ENCODE data around the gene USH2A.

- TF ChIP-seq EZH2 (IDR thresholded peaks at IDR 0.05): no peak
- TF ChIP-seq EZH2phosphoT487 (IDR thresholded peaks at IDR 0.05): no peak
- TF ChIP-seq, protein P1, sequence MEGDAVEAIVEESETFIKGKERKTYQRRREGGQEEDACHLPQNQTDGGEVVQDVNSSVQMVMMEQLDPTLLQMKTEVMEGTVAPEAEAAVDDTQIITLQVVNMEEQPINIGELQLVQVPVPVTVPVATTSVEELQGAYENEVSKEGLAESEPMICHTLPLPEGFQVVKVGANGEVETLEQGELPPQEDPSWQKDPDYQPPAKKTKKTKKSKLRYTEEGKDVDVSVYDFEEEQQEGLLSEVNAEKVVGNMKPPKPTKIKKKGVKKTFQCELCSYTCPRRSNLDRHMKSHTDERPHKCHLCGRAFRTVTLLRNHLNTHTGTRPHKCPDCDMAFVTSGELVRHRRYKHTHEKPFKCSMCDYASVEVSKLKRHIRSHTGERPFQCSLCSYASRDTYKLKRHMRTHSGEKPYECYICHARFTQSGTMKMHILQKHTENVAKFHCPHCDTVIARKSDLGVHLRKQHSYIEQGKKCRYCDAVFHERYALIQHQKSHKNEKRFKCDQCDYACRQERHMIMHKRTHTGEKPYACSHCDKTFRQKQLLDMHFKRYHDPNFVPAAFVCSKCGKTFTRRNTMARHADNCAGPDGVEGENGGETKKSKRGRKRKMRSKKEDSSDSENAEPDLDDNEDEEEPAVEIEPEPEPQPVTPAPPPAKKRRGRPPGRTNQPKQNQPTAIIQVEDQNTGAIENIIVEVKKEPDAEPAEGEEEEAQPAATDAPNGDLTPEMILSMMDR (IDR thresholded peaks at IDR 0.05): peak; percentile 63
Measured at GRCh38 chr1:215606564-215607168, 816.6 kb downstream of the USH2A start.
